Liver (tissue), 3 donors: ENCODE measurements around the gene ILK.

Source experiments
- ATF3 ChIP-seq: IDR thresholded peaks from 2 replicates; pipeline ENCODE4 v1.6.1; 2016; ENCODE audit warnings: antibody characterized with exemption
- EGR1 ChIP-seq, 2 donors: IDR thresholded peaks; 2 replicates each; pipeline ENCODE4 v1.6.1; 2016 to 2018; ENCODE audit warnings: antibody characterized with exemption in 2 of 2, low read depth in 2 of 2
- RAD21 ChIP-seq, 2 donors: IDR thresholded peaks; 2 replicates each; pipeline ENCODE4 v1.6.1; 2016; ENCODE audit warnings: antibody characterized with exemption in 2 of 2, mild to moderate bottlenecking in 2 of 2
- SP1 ChIP-seq: IDR thresholded peaks from 2 replicates; pipeline ENCODE4 v1.6.1; 2018; ENCODE audit warnings: antibody characterized with exemption, mild to moderate bottlenecking
- TAF1 ChIP-seq: conservative IDR thresholded peaks from 2 replicates; pipeline ENCODE4 v1.6.1; 2016; ENCODE audit warnings: antibody characterized with exemption, mild to moderate bottlenecking
- TF ChIP-seq, protein P1 (sequence below): fragments of 150-350 bp; IDR thresholded peaks from 2 replicates; pipeline ENCODE4 v1.5.1; 2017; ENCODE audit warnings: improper control_type of control experiment, low read depth, low read length; ENCODE audit not compliant: missing input control
- TF ChIP-seq, protein P2 (sequence below): IDR thresholded peaks from 2 replicates; pipeline ENCODE4 v1.6.1; 2016; ENCODE audit warnings: antibody characterized with exemption
- TF ChIP-seq, protein P3 (sequence below): IDR thresholded peaks from 2 replicates; pipeline ENCODE4 v1.6.1; 2016; ENCODE audit warnings: antibody characterized with exemption, mild to moderate bottlenecking
- TF ChIP-seq, protein P4 (sequence below): IDR thresholded peaks from 2 replicates; pipeline ENCODE4 v1.6.1; 2016; ENCODE audit warnings: antibody characterized with exemption
- donor health status: healthy.
- donor health status: healthy.

DNA sequence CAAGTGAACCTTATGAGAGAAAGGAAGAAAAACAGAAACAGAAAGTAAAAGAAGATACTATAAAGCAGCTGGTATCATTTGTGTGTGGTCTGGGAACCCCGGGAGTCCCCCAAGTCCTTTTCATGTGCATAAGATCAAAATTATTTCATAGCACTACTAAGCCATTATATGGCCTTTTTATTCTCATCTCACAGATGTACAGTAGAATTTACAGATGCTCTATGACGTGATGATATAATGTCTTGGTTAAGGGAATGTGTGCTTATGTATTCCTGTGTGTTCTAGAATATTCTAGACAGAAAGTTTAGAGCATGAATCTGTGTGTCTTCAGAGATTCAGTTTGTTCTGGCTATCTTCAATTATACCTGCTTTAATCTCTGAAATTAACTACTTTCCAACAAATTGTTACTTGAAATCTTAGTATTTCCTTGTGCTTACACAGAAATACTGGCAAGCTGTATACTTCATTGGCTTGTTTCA is 24.2 kb downstream of the ILK start:
- TF ChIP-seq, protein P1, sequence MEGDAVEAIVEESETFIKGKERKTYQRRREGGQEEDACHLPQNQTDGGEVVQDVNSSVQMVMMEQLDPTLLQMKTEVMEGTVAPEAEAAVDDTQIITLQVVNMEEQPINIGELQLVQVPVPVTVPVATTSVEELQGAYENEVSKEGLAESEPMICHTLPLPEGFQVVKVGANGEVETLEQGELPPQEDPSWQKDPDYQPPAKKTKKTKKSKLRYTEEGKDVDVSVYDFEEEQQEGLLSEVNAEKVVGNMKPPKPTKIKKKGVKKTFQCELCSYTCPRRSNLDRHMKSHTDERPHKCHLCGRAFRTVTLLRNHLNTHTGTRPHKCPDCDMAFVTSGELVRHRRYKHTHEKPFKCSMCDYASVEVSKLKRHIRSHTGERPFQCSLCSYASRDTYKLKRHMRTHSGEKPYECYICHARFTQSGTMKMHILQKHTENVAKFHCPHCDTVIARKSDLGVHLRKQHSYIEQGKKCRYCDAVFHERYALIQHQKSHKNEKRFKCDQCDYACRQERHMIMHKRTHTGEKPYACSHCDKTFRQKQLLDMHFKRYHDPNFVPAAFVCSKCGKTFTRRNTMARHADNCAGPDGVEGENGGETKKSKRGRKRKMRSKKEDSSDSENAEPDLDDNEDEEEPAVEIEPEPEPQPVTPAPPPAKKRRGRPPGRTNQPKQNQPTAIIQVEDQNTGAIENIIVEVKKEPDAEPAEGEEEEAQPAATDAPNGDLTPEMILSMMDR: no peak
- TF ChIP-seq TAF1 (no peak), EGR1 (IDR thresholded peaks at IDR 0.05; ENCODE audit: low read depth in 2 of 2) (no peak), SP1 (no peak), ATF3 (no peak), RAD21 (IDR thresholded peaks at IDR 0.05) (no peak)
- TF ChIP-seq, protein P2, sequence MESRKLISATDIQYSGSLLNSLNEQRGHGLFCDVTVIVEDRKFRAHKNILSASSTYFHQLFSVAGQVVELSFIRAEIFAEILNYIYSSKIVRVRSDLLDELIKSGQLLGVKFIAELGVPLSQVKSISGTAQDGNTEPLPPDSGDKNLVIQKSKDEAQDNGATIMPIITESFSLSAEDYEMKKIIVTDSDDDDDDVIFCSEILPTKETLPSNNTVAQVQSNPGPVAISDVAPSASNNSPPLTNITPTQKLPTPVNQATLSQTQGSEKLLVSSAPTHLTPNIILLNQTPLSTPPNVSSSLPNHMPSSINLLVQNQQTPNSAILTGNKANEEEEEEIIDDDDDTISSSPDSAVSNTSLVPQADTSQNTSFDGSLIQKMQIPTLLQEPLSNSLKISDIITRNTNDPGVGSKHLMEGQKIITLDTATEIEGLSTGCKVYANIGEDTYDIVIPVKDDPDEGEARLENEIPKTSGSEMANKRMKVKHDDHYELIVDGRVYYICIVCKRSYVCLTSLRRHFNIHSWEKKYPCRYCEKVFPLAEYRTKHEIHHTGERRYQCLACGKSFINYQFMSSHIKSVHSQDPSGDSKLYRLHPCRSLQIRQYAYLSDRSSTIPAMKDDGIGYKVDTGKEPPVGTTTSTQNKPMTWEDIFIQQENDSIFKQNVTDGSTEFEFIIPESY: no peak
- TF ChIP-seq, protein P3, sequence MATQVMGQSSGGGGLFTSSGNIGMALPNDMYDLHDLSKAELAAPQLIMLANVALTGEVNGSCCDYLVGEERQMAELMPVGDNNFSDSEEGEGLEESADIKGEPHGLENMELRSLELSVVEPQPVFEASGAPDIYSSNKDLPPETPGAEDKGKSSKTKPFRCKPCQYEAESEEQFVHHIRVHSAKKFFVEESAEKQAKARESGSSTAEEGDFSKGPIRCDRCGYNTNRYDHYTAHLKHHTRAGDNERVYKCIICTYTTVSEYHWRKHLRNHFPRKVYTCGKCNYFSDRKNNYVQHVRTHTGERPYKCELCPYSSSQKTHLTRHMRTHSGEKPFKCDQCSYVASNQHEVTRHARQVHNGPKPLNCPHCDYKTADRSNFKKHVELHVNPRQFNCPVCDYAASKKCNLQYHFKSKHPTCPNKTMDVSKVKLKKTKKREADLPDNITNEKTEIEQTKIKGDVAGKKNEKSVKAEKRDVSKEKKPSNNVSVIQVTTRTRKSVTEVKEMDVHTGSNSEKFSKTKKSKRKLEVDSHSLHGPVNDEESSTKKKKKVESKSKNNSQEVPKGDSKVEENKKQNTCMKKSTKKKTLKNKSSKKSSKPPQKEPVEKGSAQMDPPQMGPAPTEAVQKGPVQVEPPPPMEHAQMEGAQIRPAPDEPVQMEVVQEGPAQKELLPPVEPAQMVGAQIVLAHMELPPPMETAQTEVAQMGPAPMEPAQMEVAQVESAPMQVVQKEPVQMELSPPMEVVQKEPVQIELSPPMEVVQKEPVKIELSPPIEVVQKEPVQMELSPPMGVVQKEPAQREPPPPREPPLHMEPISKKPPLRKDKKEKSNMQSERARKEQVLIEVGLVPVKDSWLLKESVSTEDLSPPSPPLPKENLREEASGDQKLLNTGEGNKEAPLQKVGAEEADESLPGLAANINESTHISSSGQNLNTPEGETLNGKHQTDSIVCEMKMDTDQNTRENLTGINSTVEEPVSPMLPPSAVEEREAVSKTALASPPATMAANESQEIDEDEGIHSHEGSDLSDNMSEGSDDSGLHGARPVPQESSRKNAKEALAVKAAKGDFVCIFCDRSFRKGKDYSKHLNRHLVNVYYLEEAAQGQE: no peak
- TF ChIP-seq, protein P4, sequence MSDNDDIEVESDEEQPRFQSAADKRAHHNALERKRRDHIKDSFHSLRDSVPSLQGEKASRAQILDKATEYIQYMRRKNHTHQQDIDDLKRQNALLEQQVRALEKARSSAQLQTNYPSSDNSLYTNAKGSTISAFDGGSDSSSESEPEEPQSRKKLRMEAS: no peak
